Measurements from ENCODE around the gene CCNT1. TPM values are rescaled to one million over a fixed set of nuclear protein-coding genes. Genes with fewer than 3 reads are reported as not detected.
"Not testable (repeated sequence)": the region's sequence is repeated elsewhere in the genome, so short reads cannot be mapped to it uniquely, and the experiment has no call there.

Gene CCNT1
- total RNA-seq, 2 experiments from 2014 or later, result 58.7 to 60.4 TPM

DNA sequence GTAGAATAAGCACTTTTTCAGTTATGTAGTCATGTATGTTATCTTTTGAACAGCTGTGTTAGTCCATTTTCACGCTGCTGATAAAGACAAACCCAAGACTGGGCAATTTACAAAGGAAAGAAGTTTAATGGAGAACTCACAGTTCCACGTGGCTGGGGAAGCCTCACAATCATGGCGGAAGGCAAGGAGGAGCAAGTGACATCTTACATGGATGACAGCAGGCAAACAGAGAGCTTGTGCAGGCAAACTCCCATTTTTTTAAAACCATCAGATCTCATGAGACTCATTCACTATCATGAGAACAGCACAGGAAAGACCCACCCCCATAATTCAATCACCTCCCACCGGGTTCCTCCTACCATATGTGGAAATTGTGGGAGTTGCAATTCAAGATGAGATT is 2.5 kb upstream of the CCNT1 start:
- peak overlapping the region; percentile 18 for H3K27ac Mint-ChIP-seq
- not testable (repeated sequence) for H3K27me3 Mint-ChIP-seq; H3K4me3 Mint-ChIP-seq; ATAC-seq (ENCODE audit: low read depth); DNase-seq
- POLR2A ChIA-PET, result interaction anchor here (0.9 kb wide), 1 partner anchor 11 kb away, joined by 3 read pairs; no protein-coding TSS in a partner anchor
- H3K36me3 Mint-ChIP-seq, result peaks cover 27% of the 10 kb centered on the region
- H3K9me3 Mint-ChIP-seq, result peaks cover 15% of the 10 kb centered on the region
- H3K4me1 Mint-ChIP-seq, result peaks cover 20% of the 10 kb centered on the region

DNA sequence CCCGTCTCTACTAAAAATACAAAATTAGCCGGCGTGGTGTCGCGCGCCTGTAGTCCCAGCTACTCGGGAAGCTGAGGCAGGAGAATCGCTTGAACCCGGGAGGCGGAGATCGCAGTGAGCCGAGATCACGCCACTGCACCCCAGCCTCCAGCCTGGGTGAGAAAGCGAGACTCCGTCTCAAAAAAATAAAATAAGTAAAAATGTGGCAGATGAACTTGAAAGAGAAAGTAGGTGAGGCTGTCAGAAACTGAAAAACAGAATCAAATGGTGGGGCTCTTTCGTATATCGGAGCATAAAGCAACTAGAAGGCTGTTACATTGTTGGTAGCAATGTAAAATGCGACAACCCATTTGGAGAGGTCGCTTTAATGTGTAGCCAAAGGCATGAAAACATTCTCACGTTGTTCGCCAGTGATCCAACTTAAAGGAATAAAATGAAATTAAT is 767 bp upstream of the CCNT1 start:
- POLR2A ChIA-PET, result interaction anchor here (0.6 to 2.2 kb wide), 2 partner anchors 10 to 135 kb away, joined by 3 to 6 read pairs; partner anchors contain the start of gene DDX23
- ATAC-seq (ENCODE audit: low read depth), result no peak
- Mint-ChIP-seq H3K27ac (peak overlapping the region; percentile 98), H3K4me3 (peak overlapping the region; percentile 94), H3K36me3 (peaks cover 36% of the 10 kb centered on the region), H3K9me3 (peaks cover 15% of the 10 kb centered on the region), H3K4me1 (peaks cover 29% of the 10 kb centered on the region), H3K27me3 (no peaks in the 10 kb centered on the region)
- DNase-seq, result no peak

DNA sequence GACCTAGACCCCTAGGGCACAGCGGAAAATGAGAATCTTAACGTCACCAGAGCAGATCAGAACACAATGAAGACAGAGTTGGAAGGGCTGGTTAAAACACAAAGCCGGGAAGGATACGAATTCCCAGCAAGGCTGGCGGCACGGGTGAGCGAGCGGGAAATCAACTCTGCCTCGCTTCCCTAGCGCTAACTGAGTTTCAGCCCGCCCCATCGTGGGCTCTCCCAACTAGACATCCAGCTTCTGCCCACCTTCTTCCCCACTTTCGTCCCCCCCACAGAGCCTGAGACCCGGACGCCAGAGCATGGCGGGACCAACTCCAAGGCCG is 377 bp downstream of the CCNT1 start:
- Mint-ChIP-seq H3K4me1 (peaks cover 32% of the 10 kb centered on the region), H3K27me3 (no peaks in the 10 kb centered on the region), H3K9me3 (peaks cover 13% of the 10 kb centered on the region), H3K4me3 (peak overlapping the region; percentile 94), H3K27ac (peak overlapping the region; percentile 98), H3K36me3 (peaks cover 42% of the 10 kb centered on the region)
- POLR2A ChIA-PET, result interaction anchor here (1.6 to 2.2 kb wide), 2 partner anchors 34 to 136 kb away, joined by 6 to 13 read pairs; partner anchors contain the start of genes DDX23 and KANSL2
- DNase-seq, result no peak
- ATAC-seq (ENCODE audit: low read depth), result no peak

DNA sequence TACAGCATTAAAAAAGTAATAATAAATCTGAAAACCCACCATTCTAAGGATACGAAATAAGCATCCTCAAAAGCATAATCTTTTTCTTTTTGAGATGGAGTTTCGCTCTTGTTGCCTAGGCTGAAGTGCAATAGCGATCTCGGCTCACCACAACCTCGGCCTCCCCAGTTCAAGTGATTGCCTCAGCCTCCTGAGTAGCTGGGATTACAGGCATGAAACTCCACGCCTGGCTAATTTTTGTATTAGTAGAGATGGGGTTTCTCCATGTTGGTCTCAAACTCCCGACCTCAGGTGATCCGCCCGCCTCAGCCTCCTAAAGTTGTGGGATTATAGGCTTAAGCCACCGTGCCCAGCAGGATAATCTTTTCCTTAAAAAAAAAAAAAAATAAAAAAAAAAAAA is 4.3 kb downstream of the CCNT1 start:
- no peaks in the 10 kb centered on the region for H3K9me3 Mint-ChIP-seq
- H3K4me3 Mint-ChIP-seq, result no peak overlapping the region
- DNase-seq, result no peak
- H3K27ac Mint-ChIP-seq, result no peak overlapping the region
- peaks cover 33% of the 10 kb centered on the region for H3K36me3 Mint-ChIP-seq
- POLR2A ChIA-PET, result interaction anchor here (0.7 to 1.8 kb wide), 2 partner anchors 8 to 54 kb away, joined by 4 to 5 read pairs; no protein-coding TSS in a partner anchor
- no peaks in the 10 kb centered on the region for H3K27me3 Mint-ChIP-seq
- ATAC-seq (ENCODE audit: low read depth), result no peak
- H3K4me1 Mint-ChIP-seq, result peaks cover 38% of the 10 kb centered on the region

DNA sequence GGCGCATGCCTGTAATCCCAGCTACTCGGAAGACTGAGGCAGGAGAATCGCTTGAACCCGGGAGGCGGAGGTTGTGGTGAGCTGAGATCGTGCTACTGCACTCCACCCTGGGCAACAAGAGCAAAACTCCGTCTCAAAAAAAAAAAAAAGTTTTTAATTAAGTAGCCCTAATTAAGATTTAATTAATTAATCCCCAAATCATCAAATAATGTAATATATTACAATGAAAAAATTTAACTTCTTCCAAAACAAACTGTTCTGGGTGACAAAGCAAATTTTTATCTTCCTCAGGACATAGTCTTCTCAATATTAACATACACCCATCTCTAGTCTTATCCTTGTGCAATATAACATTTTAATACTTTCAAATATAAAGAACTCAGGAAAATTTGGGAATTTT is 17.7 kb downstream of the CCNT1 start:
- POLR2A ChIA-PET; ATAC-seq (ENCODE audit: low read depth); H3K27me3 Mint-ChIP-seq; H3K27ac Mint-ChIP-seq; H3K4me1 Mint-ChIP-seq; H3K9me3 Mint-ChIP-seq; DNase-seq; H3K4me3 Mint-ChIP-seq: not testable (repeated sequence)
- H3K36me3 Mint-ChIP-seq, result peaks cover 21% of the 10 kb centered on the region

DNA sequence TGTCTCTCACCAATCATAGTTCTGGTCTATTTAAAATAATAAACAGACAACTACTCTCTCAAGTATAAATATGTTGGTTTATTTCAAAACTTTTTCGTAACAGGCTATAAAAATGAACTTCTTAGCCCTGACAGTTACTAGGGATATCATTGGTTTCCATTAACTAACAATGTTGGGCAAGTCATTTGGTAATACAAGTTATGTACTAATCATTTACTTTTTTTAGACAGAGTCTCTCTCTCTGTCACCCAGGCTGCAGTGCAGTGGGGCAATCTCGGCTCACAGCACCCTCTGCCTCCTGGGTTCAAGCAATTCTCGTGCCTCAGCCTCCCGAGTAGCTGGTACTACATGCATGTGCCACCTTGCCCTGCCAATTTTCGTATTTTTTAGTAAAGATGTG is 19.9 kb downstream of the CCNT1 start:
- Mint-ChIP-seq H3K9me3 (no peaks in the 10 kb centered on the region), H3K4me3 (no peak overlapping the region), H3K4me1 (peaks cover 3% of the 10 kb centered on the region), H3K27me3 (no peaks in the 10 kb centered on the region), H3K36me3 (peaks cover 30% of the 10 kb centered on the region), H3K27ac (no peak overlapping the region)
- no peak for DNase-seq
- POLR2A ChIA-PET, result interaction anchor here (0.7 kb wide), 1 partner anchor 36 kb away, joined by 3 read pairs; no protein-coding TSS in a partner anchor
- ATAC-seq (ENCODE audit: low read depth), result no peak

DNA sequence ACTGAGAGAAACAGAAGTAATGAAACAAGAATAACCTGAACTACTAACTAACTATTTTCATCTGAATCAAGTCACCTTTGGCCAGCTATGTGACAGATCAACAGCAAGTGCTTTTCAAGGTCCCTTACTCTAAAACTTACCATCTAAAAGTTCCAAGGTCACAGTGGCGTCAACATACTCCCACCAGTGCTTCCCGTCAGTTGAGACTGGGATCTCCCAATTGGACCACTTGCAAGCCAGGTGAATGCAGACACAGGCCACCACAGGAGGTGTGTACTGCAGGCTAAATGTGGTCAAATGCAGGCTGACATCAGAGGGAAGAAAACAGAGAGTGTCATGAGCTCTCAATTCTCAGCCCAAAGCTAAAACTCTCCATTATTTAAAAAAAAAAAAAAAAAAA is 20.6 kb downstream of the CCNT1 start:
- H3K36me3 Mint-ChIP-seq, result peaks cover 33% of the 10 kb centered on the region
- no peaks in the 10 kb centered on the region for H3K27me3 Mint-ChIP-seq
- POLR2A ChIA-PET, result interaction anchor here (0.5 to 0.6 kb wide), 2 partner anchors 13 to 1559 kb away, joined by 3 to 7 read pairs; no protein-coding TSS in a partner anchor

DNA sequence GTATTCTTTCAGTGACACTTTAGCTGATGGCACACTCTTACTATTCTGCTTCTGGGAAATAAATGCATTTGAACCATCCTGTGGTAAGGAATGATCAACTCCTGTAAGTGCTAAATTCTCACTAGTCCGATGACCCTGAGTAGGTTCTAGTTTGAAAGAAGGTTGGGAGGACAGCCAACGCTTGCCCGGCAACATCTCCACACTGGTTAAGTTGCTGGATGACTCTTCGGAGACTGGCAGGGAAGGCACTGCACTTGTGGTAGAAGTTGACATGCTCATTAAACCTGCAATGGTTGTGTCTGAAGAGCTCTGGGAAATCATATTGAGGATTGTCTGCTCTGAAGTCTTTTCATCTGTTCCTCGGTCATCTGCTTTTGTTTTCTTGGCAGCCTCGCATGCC is 22.5 kb downstream of the CCNT1 start:
- Mint-ChIP-seq H3K9me3 (no peaks in the 10 kb centered on the region), H3K27me3 (no peaks in the 10 kb centered on the region), H3K36me3 (peaks cover 31% of the 10 kb centered on the region), H3K27ac (no peak overlapping the region), H3K4me3 (no peak overlapping the region), H3K4me1 (peaks cover 6% of the 10 kb centered on the region)
- DNase-seq, result no peak
- POLR2A ChIA-PET, result interaction anchor here (1.7 kb wide), 1 partner anchor 12 kb away, joined by 6 read pairs; the partner anchor contains the start of gene KANSL2
- ATAC-seq (ENCODE audit: low read depth), result no peak

More for the DNA sequence above, 20.6 kb downstream of the CCNT1 start:
- DNase-seq (no peak), ATAC-seq (ENCODE audit: low read depth) (no peak)
- Mint-ChIP-seq H3K9me3 (no peaks in the 10 kb centered on the region), H3K27ac (no peak overlapping the region), H3K4me3 (no peak overlapping the region), H3K4me1 (peaks cover 5% of the 10 kb centered on the region)

DNA sequence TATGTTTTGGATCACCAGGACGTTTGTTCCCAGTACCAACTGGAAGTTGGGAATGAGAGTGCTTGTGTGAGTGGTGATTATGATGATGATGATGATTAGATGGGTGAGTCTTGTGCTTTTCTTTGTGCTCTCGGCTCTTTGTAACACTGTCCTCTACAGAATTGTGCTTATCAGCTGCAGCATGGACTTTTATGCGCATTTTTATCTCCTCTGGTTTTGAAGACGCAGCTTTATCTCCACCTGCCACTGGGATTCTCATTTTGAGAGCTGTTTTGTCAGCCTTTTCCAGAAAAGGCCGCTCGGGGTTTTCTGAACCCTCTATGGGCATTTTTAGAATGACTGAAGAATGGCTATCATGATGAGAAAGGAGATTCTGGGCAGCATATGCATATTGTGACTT is 22.9 kb downstream of the CCNT1 start:
- Mint-ChIP-seq H3K27ac (no peak overlapping the region), H3K4me3 (no peak overlapping the region), H3K36me3 (peaks cover 33% of the 10 kb centered on the region), H3K4me1 (peaks cover 6% of the 10 kb centered on the region), H3K27me3 (no peaks in the 10 kb centered on the region), H3K9me3 (no peaks in the 10 kb centered on the region)
- ATAC-seq (ENCODE audit: low read depth) (no peak), DNase-seq (no peak)
- POLR2A ChIA-PET, result interaction anchor here (1.7 kb wide), 1 partner anchor 12 kb away, joined by 6 read pairs; the partner anchor contains the start of gene KANSL2

DNA sequence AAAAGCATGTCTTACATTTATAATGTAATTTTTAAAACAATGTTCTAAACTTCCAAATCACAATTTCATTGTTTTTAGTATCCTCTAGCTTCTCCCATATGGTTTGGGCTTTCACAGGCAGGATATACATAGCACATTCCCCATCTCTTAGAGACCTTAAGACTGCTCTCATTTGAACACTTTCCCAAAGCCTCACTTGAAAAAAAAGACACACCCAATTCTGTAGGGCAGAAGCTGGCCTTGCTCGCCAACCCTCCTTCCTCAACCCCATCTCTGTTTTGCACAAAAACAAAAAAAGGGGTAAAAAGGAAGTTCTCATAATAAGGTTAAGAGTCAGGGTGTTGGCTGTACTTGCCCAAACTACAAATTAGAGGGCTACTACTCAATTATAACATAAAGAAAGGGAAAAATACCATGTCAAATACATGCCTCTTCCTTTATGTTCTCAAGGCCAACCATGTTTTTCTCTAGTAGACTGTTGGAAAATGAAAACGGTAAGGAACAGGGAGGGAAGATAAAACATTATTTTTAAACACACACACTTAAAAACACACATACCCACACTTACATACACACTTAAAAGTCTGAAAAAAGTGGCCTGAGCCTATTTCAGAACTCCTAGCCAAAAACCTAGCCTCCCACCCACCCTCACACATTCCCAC is 24.6 kb downstream of the CCNT1 start:
- peaks cover 6% of the 10 kb centered on the region for H3K4me1 Mint-ChIP-seq
- no peak for ATAC-seq (ENCODE audit: low read depth)
- H3K27ac Mint-ChIP-seq, result no peak overlapping the region
- no peak overlapping the region for H3K4me3 Mint-ChIP-seq
- POLR2A ChIA-PET, result interaction anchor here (0.5 to 1.0 kb wide), 2 partner anchors 21 to 541 kb away, joined by 3 read pairs; no protein-coding TSS in a partner anchor
- DNase-seq, result no peak
- peaks cover 39% of the 10 kb centered on the region for H3K36me3 Mint-ChIP-seq
- no peaks in the 10 kb centered on the region for H3K27me3 Mint-ChIP-seq
- no peaks in the 10 kb centered on the region for H3K9me3 Mint-ChIP-seq

DNA sequence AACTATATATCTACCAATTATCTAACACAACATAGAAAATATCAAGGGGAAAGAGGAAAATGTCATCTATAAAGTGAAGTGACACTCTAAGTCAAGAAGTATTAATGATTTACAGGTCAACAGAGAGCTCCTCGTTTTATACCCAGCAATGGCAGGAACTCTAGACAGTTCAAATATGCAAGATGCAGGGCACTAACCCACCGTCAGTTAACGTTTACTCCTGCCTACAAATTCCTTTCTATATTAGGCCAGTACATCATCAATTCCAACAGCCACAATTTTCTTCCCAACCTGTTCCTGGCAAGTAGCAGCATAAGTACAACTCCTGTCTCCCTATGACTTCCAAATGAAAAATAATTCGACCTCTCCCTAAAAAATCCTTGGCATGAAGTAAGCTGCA is 25.5 kb downstream of the CCNT1 start:
- Mint-ChIP-seq H3K27ac (no peak overlapping the region), H3K4me3 (no peak overlapping the region), H3K27me3 (no peaks in the 10 kb centered on the region), H3K36me3 (peaks cover 39% of the 10 kb centered on the region), H3K4me1 (peaks cover 7% of the 10 kb centered on the region), H3K9me3 (no peaks in the 10 kb centered on the region)
- no peak for DNase-seq
- POLR2A ChIA-PET, result no interaction called here
- ATAC-seq (ENCODE audit: low read depth), result no peak

DNA sequence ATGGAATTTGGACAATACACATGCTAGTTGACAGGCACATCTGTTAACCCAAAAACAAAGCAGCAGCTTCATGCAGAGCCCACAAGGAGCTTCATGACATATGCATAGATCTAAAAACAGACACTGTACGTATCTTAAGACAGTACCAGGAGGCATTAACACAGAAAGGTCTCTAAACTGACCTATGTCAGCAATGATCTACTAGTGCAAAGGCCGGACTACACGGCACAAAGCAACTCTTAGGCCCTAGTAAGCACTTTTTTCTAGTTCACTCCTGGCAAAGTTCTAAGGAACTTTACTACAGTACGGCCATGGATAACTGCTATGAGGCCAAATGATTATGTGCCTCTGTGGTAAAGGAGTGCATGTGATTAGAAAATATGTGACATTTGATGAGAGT is 26.1 kb downstream of the CCNT1 start:
- DNase-seq, result no peak
- Mint-ChIP-seq H3K4me1 (peaks cover 8% of the 10 kb centered on the region), H3K36me3 (peaks cover 34% of the 10 kb centered on the region), H3K4me3 (no peak overlapping the region), H3K27ac (no peak overlapping the region), H3K9me3 (no peaks in the 10 kb centered on the region), H3K27me3 (no peaks in the 10 kb centered on the region)
- POLR2A ChIA-PET, result no interaction called here
- ATAC-seq (ENCODE audit: low read depth), result no peak

DNA sequence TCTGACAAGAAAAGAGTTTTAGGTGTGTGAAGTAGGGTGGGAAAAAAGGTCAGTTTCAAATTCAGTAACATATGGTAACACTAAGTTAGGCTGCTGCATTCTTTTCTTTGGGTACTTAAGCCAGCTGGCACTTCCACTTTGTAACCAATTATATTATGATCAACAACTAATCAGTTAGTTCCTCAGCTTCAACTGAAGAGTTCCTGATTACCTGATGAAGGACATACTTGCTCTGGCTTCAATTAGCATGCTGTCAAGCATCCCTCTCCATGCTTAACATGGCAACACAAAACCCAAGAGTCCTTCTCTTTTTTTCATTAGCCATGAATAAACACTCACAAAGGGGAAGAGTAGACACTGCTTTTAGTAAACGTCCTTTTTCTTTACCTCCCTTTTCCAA is 27.7 kb downstream of the CCNT1 start:
- H3K27me3 Mint-ChIP-seq, result no peaks in the 10 kb centered on the region
- ATAC-seq (ENCODE audit: low read depth) (no peak), DNase-seq (no peak)
- H3K27ac Mint-ChIP-seq, result no peak overlapping the region
- POLR2A ChIA-PET, result no interaction called here
- no peaks in the 10 kb centered on the region for H3K9me3 Mint-ChIP-seq
- peaks cover 8% of the 10 kb centered on the region for H3K4me1 Mint-ChIP-seq
- H3K36me3 Mint-ChIP-seq, result peaks cover 27% of the 10 kb centered on the region
- H3K4me3 Mint-ChIP-seq, result no peak overlapping the region

DNA sequence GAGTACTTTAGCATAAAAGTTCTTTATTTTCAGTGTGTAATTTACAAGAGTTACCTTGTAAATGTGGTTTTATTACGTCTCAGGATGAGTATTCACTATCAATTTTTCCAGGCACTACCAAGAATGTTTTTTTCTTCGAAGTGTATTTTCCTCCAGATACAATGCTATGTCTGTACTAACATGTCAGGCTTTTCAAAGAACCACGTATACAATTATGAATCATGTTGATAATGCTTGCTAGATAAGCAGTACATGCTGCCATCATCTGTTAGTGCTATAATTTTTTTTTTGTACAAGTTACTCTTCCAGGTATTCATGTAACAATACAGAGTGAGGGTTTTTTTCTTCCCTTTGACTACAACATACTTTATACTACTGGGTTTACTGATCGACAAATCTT is 28.9 kb downstream of the CCNT1 start:
- H3K4me1 Mint-ChIP-seq, result peaks cover 12% of the 10 kb centered on the region
- H3K27ac Mint-ChIP-seq, result no peak overlapping the region
- H3K27me3 Mint-ChIP-seq, result no peaks in the 10 kb centered on the region
- no peaks in the 10 kb centered on the region for H3K9me3 Mint-ChIP-seq
- POLR2A ChIA-PET, result no interaction called here
- H3K36me3 Mint-ChIP-seq, result peaks cover 19% of the 10 kb centered on the region
- no peak overlapping the region for H3K4me3 Mint-ChIP-seq
- no peak for ATAC-seq (ENCODE audit: low read depth)
- DNase-seq, result no peak
